ENCODE results near the gene MAN1A1. TPM values are rescaled to one million over a fixed set of nuclear protein-coding genes. Genes with fewer than 3 reads are reported as not detected.

Gene MAN1A1
- total RNA-seq, 1 donor from 2014 or later = 78.0 TPM

- peak; percentile 49 to 52 for ATAC-seq
- intact Hi-C loops (cut with DNase I) = no loop called here
These were observed 35.4 kb downstream of the MAN1A1 start for GRCh38 chr6:119313937-119314884.

GRCh38 chr6:119312875-119313338 lies 36.7 kb downstream of the MAN1A1 start:
- Histone ChIP-seq H3K27me3 (ENCODE audit: low read depth) (no peaks in the 10 kb centered on the region), H3K36me3 (no peaks in the 10 kb centered on the region), H3K4me3 (no peak overlapping the region), H3K9me3 (no peaks in the 10 kb centered on the region), H3K4me1 (peaks cover 76% of the 10 kb centered on the region), H3K27ac (no peak overlapping the region)
- intact Hi-C loops (cut with DNase I) = no loop called here
- no peak for DNase-seq
- no peak for TF ChIP-seq CTCF (IDR thresholded peaks at IDR 0.05)
- ATAC-seq = peak; percentile 63 to 68

More at GRCh38 chr6:119313937-119314884, 35.4 kb downstream of the MAN1A1 start:
- Histone ChIP-seq H3K27ac (peak overlapping the region; percentile 58), H3K9me3 (no peaks in the 10 kb centered on the region), H3K4me3 (no peak overlapping the region), H3K27me3 (ENCODE audit: low read depth) (no peaks in the 10 kb centered on the region), H3K4me1 (peaks cover 64% of the 10 kb centered on the region), H3K36me3 (no peaks in the 10 kb centered on the region)
- no peak for DNase-seq
- no peak for TF ChIP-seq CTCF (IDR thresholded peaks at IDR 0.05)

GRCh38 chr6:119312441-119312840 lies 37.1 kb downstream of the MAN1A1 start:
- DNase-seq (no peak), ATAC-seq (no peak)
- Histone ChIP-seq H3K4me3 (no peak overlapping the region), H3K27ac (no peak overlapping the region), H3K27me3 (ENCODE audit: low read depth) (no peaks in the 10 kb centered on the region), H3K36me3 (no peaks in the 10 kb centered on the region), H3K9me3 (no peaks in the 10 kb centered on the region), H3K4me1 (peaks cover 80% of the 10 kb centered on the region)
- no peak for TF ChIP-seq CTCF (IDR thresholded peaks at IDR 0.05)
- intact Hi-C loops (cut with DNase I) = no loop called here

- Histone ChIP-seq H3K36me3 (peaks cover 2% of the 10 kb centered on the region), H3K27me3 (ENCODE audit: low read depth) (no peaks in the 10 kb centered on the region), H3K27ac (no peak overlapping the region), H3K4me3 (no peak overlapping the region), H3K4me1 (peaks cover 80% of the 10 kb centered on the region), H3K9me3 (no peaks in the 10 kb centered on the region)
- ATAC-seq (no peak), DNase-seq (no peak)
- TF ChIP-seq CTCF (IDR thresholded peaks at IDR 0.05) = no peak
- intact Hi-C loops (cut with DNase I) = no loop called here
These were observed 37.9 kb downstream of the MAN1A1 start for GRCh38 chr6:119311514-119312142.

- Histone ChIP-seq H3K9me3 (no peaks in the 10 kb centered on the region), H3K36me3 (peaks cover 12% of the 10 kb centered on the region), H3K27me3 (ENCODE audit: low read depth) (no peaks in the 10 kb centered on the region), H3K4me1 (peaks cover 78% of the 10 kb centered on the region), H3K27ac (no peak overlapping the region), H3K4me3 (no peak overlapping the region)
- ATAC-seq (peak; percentile 29 to 47), DNase-seq (no peak)
- intact Hi-C loops (cut with DNase I) = no loop called here
- TF ChIP-seq CTCF (IDR thresholded peaks at IDR 0.05) = no peak
These were observed 39.0 kb downstream of the MAN1A1 start for GRCh38 chr6:119310486-119311036.
